ENCODE measurements around the gene SLC17A7.

Gene SLC17A7

DNA sequence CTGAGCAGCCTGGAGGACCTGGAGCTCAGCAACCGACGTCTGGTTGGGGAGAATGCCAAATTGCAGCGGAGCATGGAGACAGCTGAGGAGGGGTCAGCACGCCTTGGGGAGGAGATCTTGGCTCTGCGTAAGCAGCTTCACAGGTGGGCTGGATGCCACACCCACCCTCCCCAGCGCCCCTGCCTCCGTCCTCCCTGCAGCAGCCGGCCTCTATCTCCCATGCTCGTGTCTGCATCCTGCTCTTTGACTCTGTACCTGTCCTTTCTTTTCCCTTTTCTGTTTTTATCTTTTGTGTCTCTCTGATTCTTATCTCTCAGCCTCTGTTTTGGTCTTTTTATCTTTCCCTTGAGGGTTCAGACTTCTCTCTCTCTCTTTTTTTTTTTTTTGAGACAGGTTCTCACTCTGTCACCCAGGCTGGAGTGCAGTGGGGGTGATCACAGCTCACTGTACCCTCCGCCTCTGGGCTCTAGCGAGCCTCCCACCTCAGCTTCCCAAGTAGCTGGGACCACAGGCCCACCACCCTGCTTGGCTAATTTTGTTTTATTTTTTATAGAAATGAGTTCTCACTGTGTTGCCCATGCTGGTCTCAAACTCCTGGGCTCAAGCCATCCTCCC lies 43.2 kb downstream of the SLC17A7 start:
- DNase-seq (ENCODE audit: extremely low read depth, low read depth), result no peak
- H3K4me3 ChIP-seq (replicated peaks; ENCODE audit: low read depth, low read length), result no peak overlapping the region
- TF ChIP-seq, protein P1, sequence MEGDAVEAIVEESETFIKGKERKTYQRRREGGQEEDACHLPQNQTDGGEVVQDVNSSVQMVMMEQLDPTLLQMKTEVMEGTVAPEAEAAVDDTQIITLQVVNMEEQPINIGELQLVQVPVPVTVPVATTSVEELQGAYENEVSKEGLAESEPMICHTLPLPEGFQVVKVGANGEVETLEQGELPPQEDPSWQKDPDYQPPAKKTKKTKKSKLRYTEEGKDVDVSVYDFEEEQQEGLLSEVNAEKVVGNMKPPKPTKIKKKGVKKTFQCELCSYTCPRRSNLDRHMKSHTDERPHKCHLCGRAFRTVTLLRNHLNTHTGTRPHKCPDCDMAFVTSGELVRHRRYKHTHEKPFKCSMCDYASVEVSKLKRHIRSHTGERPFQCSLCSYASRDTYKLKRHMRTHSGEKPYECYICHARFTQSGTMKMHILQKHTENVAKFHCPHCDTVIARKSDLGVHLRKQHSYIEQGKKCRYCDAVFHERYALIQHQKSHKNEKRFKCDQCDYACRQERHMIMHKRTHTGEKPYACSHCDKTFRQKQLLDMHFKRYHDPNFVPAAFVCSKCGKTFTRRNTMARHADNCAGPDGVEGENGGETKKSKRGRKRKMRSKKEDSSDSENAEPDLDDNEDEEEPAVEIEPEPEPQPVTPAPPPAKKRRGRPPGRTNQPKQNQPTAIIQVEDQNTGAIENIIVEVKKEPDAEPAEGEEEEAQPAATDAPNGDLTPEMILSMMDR (IDR thresholded peaks at IDR 0.05; ENCODE audit: low read depth, low read length, missing control alignments), result no peak

DNA sequence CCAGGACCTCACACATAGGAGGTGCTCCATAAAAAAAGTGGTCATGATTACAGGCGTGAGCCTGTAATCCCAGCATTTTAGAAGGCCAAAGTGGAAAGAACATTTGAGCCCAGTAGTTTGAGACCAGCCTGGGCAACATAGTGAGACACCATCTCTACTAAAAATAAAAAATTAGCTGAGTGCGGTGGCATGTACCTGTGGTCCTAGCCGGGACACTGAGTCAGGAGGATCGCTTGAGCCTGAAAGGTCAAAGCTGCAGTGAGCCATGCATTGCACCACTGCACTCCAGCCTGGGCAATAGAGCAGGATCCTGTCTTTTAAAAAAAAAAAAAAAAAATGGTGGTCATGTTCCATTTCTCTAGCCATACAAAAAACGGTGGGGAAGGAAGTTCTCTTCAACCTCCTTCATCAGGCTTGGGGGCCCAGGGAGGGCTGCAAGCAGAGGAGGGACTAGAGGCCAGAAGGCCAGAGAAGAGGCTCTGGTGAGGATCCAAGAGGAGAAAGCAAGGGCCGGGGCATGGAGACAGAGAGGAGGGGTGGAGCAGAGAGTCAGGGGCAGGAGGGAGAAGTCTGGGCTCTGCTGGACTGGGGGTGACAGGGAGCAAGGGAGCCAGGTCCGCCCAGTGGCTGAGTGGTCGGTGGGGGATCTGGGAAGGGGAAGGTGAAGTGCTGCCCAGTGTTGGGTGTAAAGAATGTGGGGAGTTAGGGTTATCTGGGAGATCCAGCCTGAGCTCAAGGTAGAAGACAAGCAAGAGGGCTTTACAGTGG lies 44.4 kb downstream of the SLC17A7 start:
- TF ChIP-seq, protein P1 (IDR thresholded peaks at IDR 0.05; ENCODE audit: low read depth, low read length, missing control alignments), result no peak
- no peak for DNase-seq (ENCODE audit: extremely low read depth, low read depth)
- H3K4me3 ChIP-seq (replicated peaks; ENCODE audit: low read depth, low read length), result no peak overlapping the region

DNA sequence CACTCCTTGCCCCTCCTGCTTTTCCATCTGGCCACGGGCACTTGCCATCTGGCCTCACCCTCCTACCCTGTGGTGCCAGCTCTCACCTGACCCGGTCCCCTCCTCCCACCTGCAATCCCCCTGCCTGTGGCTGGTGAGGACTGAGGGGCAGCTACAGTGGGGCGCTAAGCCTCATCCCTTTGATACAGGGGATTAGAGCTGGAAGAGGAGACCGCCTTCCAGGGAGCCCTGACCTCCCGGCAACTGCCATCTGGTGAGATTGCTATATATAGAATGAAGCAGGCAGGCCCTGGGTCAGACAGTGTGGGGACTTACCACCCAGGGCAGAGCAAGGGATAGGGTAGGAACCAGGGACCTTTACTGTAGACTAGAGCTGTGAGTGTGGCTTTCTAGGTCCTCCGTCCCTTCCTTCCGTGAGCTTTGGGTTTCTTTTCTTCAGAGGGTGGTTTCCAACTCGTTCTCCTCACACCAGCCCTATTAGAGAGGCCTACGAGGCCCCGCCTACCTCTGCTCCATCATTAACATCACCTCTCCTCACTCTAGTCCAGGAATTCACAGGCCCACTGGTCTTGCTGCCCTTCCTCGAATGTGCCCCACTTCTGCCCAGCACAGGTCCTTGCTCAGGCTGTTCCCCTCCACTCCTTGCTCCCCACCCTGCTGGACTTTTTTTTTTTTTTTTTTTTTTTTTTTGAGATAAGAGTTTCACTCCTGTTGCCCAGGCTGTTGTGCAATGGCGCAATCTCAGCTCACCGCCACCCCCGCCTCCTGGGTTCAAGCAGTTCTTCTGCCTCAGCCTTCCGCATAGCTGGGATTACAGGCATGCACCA lies 45.5 kb downstream of the SLC17A7 start:
- H3K4me3 ChIP-seq (replicated peaks; ENCODE audit: low read depth, low read length), result no peak overlapping the region
- DNase-seq (ENCODE audit: extremely low read depth, low read depth), result no peak
- TF ChIP-seq, protein P1 (IDR thresholded peaks at IDR 0.05; ENCODE audit: low read depth, low read length, missing control alignments), result no peak

DNA sequence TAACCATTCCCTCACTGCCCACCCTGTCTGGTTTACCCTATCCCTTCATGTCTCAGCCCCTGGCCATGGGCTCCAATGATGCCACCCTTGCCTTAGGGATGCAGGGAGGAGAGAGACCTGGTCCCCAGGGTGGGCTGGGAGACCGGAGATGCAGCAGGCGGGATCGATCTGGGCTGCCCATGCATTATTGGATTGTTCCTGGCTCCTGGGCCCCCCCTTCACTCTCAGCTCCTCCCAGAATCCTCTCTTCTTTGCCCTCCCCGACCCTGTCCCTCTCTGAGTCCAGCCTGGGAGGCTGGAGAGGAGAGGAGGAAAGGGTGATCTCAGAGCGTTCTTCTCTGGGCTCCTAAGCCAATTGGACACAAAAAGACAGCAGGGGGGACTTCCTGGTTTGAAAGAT lies 47.4 kb downstream of the SLC17A7 start:
- H3K4me3 ChIP-seq (replicated peaks; ENCODE audit: low read depth, low read length), result no peak overlapping the region
- no peak for DNase-seq (ENCODE audit: extremely low read depth, low read depth)
- TF ChIP-seq, protein P1 (IDR thresholded peaks at IDR 0.05; ENCODE audit: low read depth, low read length, missing control alignments), result no peak

DNA sequence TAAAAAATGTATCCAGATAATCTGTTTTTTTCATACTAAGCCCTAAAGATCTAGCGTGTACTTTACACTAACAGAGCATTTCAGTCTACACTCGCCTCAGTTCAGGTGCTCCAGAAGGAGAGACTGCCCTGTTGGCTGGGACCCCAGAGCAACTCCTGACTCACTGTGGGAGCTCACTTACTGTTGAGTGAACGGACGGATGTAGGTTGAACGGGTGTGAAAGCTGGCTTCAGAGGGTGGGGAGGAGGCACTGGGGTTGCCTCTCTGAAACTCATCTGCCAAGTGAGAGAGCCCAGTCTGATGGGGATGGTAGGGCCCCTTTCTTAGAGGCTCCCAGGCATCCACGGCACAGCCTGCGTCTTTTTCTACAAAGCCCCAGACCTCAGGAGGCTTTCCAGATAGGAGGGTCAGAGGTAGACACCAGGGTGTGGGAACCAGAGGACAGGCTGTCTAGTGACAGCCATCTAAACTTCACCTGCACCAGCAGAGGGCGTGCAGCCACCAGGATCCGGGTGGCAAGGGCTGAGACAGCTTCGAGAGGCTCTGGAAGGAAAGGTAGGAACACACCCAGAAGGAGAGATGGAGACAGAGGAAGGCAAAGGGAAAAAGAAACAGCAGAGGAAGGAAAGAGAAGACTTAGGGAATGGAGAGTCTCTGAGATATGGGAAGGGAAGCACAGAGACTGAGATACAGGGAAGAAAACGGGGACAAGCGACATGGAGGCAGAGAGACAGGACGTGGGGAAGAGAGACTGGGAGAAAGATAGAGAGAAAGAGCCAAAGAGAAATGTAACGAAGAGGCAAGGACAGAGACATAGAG lies 49.5 kb downstream of the SLC17A7 start:
- no peak overlapping the region for H3K4me3 ChIP-seq (replicated peaks; ENCODE audit: low read depth, low read length)
- TF ChIP-seq, protein P1 (IDR thresholded peaks at IDR 0.05; ENCODE audit: low read depth, low read length, missing control alignments), result peak; percentile 81
- DNase-seq (ENCODE audit: extremely low read depth, low read depth), result peak; percentile 26

DNA sequence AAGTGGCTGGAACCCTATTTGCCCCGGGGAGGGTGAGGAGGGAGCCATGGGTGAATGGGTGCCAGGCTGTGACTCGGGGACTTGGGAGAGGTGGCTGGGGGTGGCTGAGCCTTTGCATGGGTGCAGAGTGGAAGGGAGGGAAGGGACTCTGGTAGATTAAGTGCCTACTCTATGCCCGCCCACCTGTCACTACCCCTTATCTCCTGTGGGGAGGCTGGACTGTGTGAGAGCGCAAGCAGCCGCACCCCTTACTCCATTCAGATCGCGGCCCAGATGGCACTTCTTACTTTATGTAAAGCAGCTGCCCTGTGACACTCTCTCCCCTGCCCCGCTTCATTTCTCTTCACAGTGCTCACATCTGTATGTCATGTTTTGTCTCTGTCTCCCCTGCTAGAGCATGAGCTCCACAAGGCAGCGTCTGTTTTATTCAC lies 50.4 kb downstream of the SLC17A7 start:
- TF ChIP-seq, protein P1 (IDR thresholded peaks at IDR 0.05; ENCODE audit: low read depth, low read length, missing control alignments), result no peak
- H3K4me3 ChIP-seq (replicated peaks; ENCODE audit: low read depth, low read length), result no peak overlapping the region
- no peak for DNase-seq (ENCODE audit: extremely low read depth, low read depth)
